ACC112 (cell line): Measurements from ENCODE around the gene CPE.

Experiments used
- H2AFZ ChIP-seq: fragments of 200-600 bp; sonication (generic); one replicate; pipeline ENCODE4 v1.6.0; 2017; ENCODE audit warnings: antibody characterized with exemption, low read length; ENCODE audit not compliant: unreplicated experiment
- H3K27ac ChIP-seq: fragments of 200-600 bp; sonication (generic); 2 replicates; pipeline ENCODE4 v1.5.1; 2014; ENCODE audit warnings: low read depth, mild to moderate bottlenecking, antibody characterized with exemption, low read length, moderate library complexity
- H3K27me3 ChIP-seq: fragments of 200-600 bp; sonication (generic); 2 replicates; pipeline ENCODE4 v1.6.1; 2014; ENCODE audit warnings: mild to moderate bottlenecking, antibody characterized with exemption, low read length, moderate library complexity, mixed read lengths; ENCODE audit not compliant: insufficient read depth
- H3K36me3 ChIP-seq: fragments of 200-600 bp; sonication (generic); 2 replicates; pipeline ENCODE4 v1.6.1; 2016; ENCODE audit warnings: mild to moderate bottlenecking, antibody characterized with exemption, low read length, moderate library complexity, mixed read lengths; ENCODE audit not compliant: insufficient read depth
- H3K4me1 ChIP-seq: fragments of 200-600 bp; sonication (generic); one replicate; pipeline ENCODE4 v1.6.1; 2016; ENCODE audit warnings: low read length, mixed read lengths; ENCODE audit not compliant: insufficient read depth, unreplicated experiment, control insufficient read depth
- H3K4me3 ChIP-seq: fragments of 200-600 bp; sonication (generic); 2 replicates; pipeline ENCODE4 v1.5.1; 2014; ENCODE audit warnings: mild to moderate bottlenecking, low read depth, low read length
- H3K79me2 ChIP-seq: fragments of 200-600 bp; sonication (generic); one replicate; pipeline ENCODE4 v1.6.0; 2016; ENCODE audit warnings: low read length; ENCODE audit not compliant: control insufficient read depth, unreplicated experiment, insufficient read depth

The CPE gene

DNA sequence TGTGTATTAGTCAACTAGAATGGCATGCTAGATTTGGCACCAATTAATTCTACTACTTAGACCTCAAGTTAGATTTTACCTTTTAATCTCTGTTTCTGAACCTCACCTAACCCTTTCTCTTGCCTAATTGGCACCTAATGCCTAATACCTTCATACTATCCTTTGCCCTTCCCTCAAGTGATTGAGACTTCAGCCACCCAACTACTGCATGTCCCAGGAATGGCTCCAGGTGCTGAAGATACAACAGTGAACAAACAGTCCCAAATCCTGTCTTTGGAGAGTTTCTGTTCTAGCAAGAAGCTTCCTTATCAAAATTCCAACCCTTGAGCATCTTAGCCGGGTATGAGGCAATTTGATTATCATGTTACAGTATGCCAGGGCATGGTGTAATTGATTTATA is 139.9 kb downstream of the CPE start:
- Histone ChIP-seq H3K27me3 (no peaks in the 10 kb centered on the region), H3K36me3 (no peaks in the 10 kb centered on the region), H3K4me1 (no peaks in the 10 kb centered on the region), H2AFZ (no peak overlapping the region), H3K79me2 (no peaks in the 10 kb centered on the region), H3K4me3 (no peak overlapping the region), H3K27ac (no peak overlapping the region)

GRCh38 chr4:165519591-165519990 is 140.8 kb downstream of the CPE start:
- no peaks in the 10 kb centered on the region for H3K79me2 ChIP-seq
- no peak overlapping the region for H3K27ac ChIP-seq
- no peak overlapping the region for H2AFZ ChIP-seq

DNA sequence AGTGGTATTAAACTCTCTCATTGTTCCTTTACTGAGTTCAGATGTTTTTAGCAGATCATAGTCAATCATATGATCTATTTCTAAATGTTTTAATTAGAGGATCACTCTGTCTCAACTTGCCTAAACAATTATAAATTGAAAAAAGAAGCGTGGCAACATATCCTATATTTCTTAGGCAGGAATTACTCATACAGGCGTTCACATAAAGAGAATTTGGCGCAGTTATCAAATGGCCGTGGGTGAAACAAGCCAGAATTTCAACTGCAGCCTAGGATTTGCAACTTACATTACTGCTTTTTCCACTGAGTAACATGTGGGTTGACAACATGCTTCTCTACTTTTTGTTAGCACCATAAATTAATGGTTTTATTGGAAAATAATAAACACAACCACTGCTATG is 141.3 kb downstream of the CPE start:
- H3K79me2 ChIP-seq = no peaks in the 10 kb centered on the region
- H3K27me3 ChIP-seq = no peaks in the 10 kb centered on the region
- H3K36me3 ChIP-seq = no peaks in the 10 kb centered on the region
- no peak overlapping the region for H3K4me3 ChIP-seq
- no peak overlapping the region for H2AFZ ChIP-seq
- H3K27ac ChIP-seq = no peak overlapping the region
- H3K4me1 ChIP-seq = no peaks in the 10 kb centered on the region

More at GRCh38 chr4:165519591-165519990, 140.8 kb downstream of the CPE start:
- Histone ChIP-seq H3K27me3 (no peaks in the 10 kb centered on the region), H3K4me1 (no peaks in the 10 kb centered on the region), H3K36me3 (no peaks in the 10 kb centered on the region), H3K4me3 (no peak overlapping the region)

DNA sequence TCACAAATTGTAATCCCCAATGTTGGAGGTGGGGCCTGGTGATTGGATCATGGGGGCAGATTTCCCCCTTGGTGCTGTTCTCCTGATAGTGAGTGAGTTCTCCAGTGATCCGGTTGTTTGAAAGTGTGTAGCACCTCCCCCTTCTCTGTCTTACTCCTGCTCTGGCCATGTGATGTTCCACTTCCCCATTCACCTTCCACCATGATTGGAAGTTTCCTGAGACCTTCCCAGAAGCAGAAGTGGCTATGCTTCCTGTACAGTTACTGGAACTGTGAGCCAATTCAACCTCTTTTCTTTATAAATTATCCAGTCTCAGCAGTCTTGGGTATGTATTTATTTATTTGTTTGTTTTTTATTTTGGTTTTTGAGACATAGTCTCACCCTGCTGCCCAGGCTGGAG is 143.2 kb downstream of the CPE start:
- Histone ChIP-seq H3K4me3 (no peak overlapping the region), H3K36me3 (no peaks in the 10 kb centered on the region), H3K27ac (no peak overlapping the region), H3K27me3 (no peaks in the 10 kb centered on the region), H3K4me1 (no peaks in the 10 kb centered on the region), H3K79me2 (no peaks in the 10 kb centered on the region), H2AFZ (no peak overlapping the region)

GRCh38 chr4:165524532-165525190 is 145.9 kb downstream of the CPE start:
- H2AFZ ChIP-seq = no peak overlapping the region

GRCh38 chr4:165532976-165533375 is 154.2 kb downstream of the CPE start:
- Histone ChIP-seq H3K4me3 (no peak overlapping the region), H3K27me3 (no peaks in the 10 kb centered on the region), H3K79me2 (no peaks in the 10 kb centered on the region), H2AFZ (no peak overlapping the region), H3K27ac (no peak overlapping the region), H3K4me1 (no peaks in the 10 kb centered on the region), H3K36me3 (no peaks in the 10 kb centered on the region)

More at GRCh38 chr4:165524532-165525190, 145.9 kb downstream of the CPE start:
- no peak overlapping the region for H3K4me3 ChIP-seq
- no peaks in the 10 kb centered on the region for H3K36me3 ChIP-seq
- no peak overlapping the region for H3K27ac ChIP-seq
- no peaks in the 10 kb centered on the region for H3K79me2 ChIP-seq
- no peaks in the 10 kb centered on the region for H3K4me1 ChIP-seq
- no peaks in the 10 kb centered on the region for H3K27me3 ChIP-seq

- Histone ChIP-seq H3K4me3 (no peak overlapping the region), H3K27me3 (no peaks in the 10 kb centered on the region), H3K79me2 (no peaks in the 10 kb centered on the region), H3K4me1 (no peaks in the 10 kb centered on the region), H3K27ac (no peak overlapping the region), H3K36me3 (no peaks in the 10 kb centered on the region), H2AFZ (no peak overlapping the region)
These were observed 158.3 kb downstream of the CPE start for GRCh38 chr4:165537028-165537648.

DNA sequence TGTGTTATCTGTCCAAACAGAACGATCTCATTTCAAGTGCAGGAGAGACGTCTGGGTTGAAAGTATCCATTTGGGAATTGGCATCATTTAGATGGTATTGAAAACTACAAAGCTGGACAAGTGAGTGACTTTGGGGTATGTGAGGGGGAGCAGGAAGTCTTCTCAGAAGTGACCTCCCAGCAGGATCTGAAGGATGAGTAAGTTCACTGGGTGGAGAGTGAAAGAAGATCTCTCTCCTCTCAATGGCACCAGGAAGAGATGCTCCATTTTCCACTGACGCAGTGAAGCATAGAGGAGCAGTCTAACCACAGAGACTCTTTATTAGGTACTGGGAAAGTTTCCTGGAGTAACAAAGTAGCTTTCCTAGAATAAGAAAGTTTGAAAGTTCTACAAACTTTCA is 161.0 kb downstream of the CPE start:
- no peaks in the 10 kb centered on the region for H3K36me3 ChIP-seq

DNA sequence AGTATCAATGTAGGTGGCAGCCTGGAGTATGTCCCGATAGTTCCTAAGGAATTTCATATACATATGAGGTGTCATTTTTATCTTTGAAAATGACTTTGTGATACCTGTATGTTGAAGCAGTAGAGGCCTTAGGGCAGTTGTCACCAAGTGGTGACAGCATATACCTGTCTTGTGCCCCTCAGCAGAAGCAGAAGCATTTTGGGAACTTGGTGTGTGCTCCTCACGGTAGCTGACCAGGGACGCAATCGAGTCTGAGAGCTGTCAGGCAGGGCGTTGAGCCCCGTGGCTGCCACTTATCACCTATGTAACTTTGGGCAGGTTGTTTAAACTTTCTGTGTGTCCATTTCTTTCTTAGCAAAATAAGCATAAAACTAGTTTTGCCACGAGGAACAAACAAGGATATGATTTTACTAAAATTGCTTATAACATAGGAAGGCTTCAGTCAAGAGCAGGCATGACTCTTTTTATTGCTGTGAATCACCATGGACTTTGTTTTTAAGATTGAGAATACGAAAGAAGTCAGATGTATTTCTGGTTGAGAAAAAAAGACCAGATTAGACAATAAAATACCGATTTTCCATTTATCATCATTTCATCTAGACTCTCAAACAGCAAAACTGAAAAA is 161.5 kb downstream of the CPE start:
- H3K79me2 ChIP-seq = no peaks in the 10 kb centered on the region
- no peak overlapping the region for H3K4me3 ChIP-seq
- H2AFZ ChIP-seq = no peak overlapping the region
- no peak overlapping the region for H3K27ac ChIP-seq
- no peaks in the 10 kb centered on the region for H3K27me3 ChIP-seq
- H3K4me1 ChIP-seq = no peaks in the 10 kb centered on the region
- H3K36me3 ChIP-seq = no peaks in the 10 kb centered on the region

More for the DNA sequence above, 161.0 kb downstream of the CPE start:
- Histone ChIP-seq H3K27ac (no peak overlapping the region), H3K79me2 (no peaks in the 10 kb centered on the region), H3K4me1 (no peaks in the 10 kb centered on the region), H3K27me3 (no peaks in the 10 kb centered on the region), H2AFZ (no peak overlapping the region), H3K4me3 (no peak overlapping the region)

- H3K27me3 ChIP-seq = no peaks in the 10 kb centered on the region
- no peak overlapping the region for H3K27ac ChIP-seq
- no peak overlapping the region for H2AFZ ChIP-seq
- H3K36me3 ChIP-seq = no peaks in the 10 kb centered on the region
- no peaks in the 10 kb centered on the region for H3K79me2 ChIP-seq
- no peaks in the 10 kb centered on the region for H3K4me1 ChIP-seq
- no peak overlapping the region for H3K4me3 ChIP-seq
These were observed 163.1 kb downstream of the CPE start for GRCh38 chr4:165541851-165542459.
